ENCODE data around the gene LPP.

LPP gene

DNA sequence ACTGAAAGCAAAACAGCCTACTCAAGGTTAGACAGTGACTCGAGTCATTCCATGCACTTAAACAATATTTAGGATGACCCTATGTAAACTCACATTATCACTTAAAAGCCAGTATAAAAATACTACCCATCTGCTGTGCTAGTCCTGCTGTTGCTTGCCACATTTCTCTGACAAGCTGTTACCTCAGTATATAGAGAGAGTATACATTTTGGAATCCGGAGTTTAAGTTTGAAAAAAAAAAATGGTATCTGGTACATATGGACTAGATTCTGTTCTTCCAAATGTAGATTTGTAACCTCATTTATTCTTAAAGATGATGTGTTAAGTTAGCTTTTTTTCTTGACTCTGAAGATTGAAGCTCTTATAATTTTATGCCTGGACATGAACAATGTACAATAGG, 514.0 kb downstream of the LPP start:
- H3K27ac ChIP-seq = no peak overlapping the region
- TF ChIP-seq, protein P1, sequence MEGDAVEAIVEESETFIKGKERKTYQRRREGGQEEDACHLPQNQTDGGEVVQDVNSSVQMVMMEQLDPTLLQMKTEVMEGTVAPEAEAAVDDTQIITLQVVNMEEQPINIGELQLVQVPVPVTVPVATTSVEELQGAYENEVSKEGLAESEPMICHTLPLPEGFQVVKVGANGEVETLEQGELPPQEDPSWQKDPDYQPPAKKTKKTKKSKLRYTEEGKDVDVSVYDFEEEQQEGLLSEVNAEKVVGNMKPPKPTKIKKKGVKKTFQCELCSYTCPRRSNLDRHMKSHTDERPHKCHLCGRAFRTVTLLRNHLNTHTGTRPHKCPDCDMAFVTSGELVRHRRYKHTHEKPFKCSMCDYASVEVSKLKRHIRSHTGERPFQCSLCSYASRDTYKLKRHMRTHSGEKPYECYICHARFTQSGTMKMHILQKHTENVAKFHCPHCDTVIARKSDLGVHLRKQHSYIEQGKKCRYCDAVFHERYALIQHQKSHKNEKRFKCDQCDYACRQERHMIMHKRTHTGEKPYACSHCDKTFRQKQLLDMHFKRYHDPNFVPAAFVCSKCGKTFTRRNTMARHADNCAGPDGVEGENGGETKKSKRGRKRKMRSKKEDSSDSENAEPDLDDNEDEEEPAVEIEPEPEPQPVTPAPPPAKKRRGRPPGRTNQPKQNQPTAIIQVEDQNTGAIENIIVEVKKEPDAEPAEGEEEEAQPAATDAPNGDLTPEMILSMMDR (IDR thresholded peaks at IDR 0.05) = no peak
- TF ChIP-seq ZFX (IDR thresholded peaks at IDR 0.05; ENCODE audit: borderline replicate concordance) = no peak

GRCh38 chr3:188670446-188670845, 516.5 kb downstream of the LPP start:
- no peak for TF ChIP-seq ZFX (IDR thresholded peaks at IDR 0.05; ENCODE audit: borderline replicate concordance)
- TF ChIP-seq, protein P1 (IDR thresholded peaks at IDR 0.05) = no peak

DNA sequence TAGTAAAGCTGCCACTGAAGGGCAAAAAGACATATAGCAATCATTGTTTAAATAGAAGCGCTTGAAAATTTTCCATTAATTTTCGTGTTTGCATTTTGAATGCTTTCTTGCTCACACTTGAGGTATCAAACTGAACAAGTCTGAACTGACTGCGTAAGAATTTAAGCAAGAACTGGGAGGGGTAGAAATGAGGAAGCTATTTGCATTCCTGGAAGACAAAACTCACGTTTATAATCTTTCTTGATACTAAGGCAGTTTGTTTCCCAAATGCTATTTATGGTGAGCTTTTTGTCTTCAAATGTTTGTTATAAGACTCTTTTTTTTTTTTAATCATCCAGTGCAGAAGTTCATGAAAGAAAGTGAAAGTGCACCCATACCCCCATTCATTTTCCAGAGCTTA, 518.0 kb downstream of the LPP start:
- TF ChIP-seq ZFX (IDR thresholded peaks at IDR 0.05; ENCODE audit: borderline replicate concordance) = no peak
- TF ChIP-seq, protein P1 (IDR thresholded peaks at IDR 0.05) = no peak

More at GRCh38 chr3:188670446-188670845, 516.5 kb downstream of the LPP start:
- no peak overlapping the region for H3K27ac ChIP-seq

DNA sequence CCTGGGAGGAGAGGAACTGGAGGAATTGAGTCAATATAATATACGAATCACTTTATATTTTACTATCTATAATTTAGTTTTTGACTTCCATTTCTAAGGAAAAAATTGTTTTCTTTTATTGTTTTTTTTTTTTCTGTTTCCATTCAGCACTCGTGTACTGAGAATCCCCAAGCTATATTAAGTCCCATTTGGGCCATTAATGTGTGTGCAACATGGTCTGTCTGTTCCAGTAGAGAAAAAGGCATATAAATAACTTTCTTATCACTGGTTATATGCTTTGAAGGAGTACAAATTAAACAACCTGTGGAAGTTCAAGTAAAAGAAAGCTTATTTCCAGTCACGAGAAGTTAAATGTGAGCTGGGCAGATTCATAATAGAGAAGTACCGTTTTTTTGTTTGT, 518.9 kb downstream of the LPP start:
- H3K27ac ChIP-seq = no peak overlapping the region
- no peak for TF ChIP-seq ZFX (IDR thresholded peaks at IDR 0.05; ENCODE audit: borderline replicate concordance)
- TF ChIP-seq, protein P1 (IDR thresholded peaks at IDR 0.05) = no peak

More for the DNA sequence above, 518.0 kb downstream of the LPP start:
- H3K27ac ChIP-seq = no peak overlapping the region

GRCh38 chr3:188673646-188674186, 519.8 kb downstream of the LPP start:
- H3K27ac ChIP-seq = no peak overlapping the region
- TF ChIP-seq ZFX (IDR thresholded peaks at IDR 0.05; ENCODE audit: borderline replicate concordance) = no peak
- TF ChIP-seq, protein P1 (IDR thresholded peaks at IDR 0.05) = no peak

GRCh38 chr3:188674595-188674994, 520.6 kb downstream of the LPP start:
- no peak for TF ChIP-seq ZFX (IDR thresholded peaks at IDR 0.05; ENCODE audit: borderline replicate concordance)
- TF ChIP-seq, protein P1 (IDR thresholded peaks at IDR 0.05) = no peak
- no peak overlapping the region for H3K27ac ChIP-seq

GRCh38 chr3:188677344-188677743, 523.4 kb downstream of the LPP start:
- TF ChIP-seq, protein P1 (IDR thresholded peaks at IDR 0.05) = no peak
- TF ChIP-seq ZFX (IDR thresholded peaks at IDR 0.05; ENCODE audit: borderline replicate concordance) = no peak
- H3K27ac ChIP-seq = no peak overlapping the region

Data from 22Rv1 (cell line).